IMR-90 (cell line): ENCODE results near the gene PCBP3. TPM values are rescaled to one million over a fixed set of nuclear protein-coding genes. Genes with fewer than 3 reads are reported as not detected.

ENCODE experiments used
- ATAC-seq: fragments of 200-7000 bp; cut with Tn5 transposase; 2 replicates; pipeline ENCODE4 v1.9.1; 2020; ENCODE audit warnings: low read depth, mild to moderate bottlenecking, moderate library complexity
- BruUV-seq: library from RNA; stranded (reverse); fragments of 400-500 nt; replicated peaks from 2 replicates; lab custom pipeline; 2021; lab: Mats Ljungman, UMichigan
- CTCF ChIA-PET: fragments of 300-600 bp; formaldehyde crosslinking; extraction: SDS; loops from one replicate; lab custom pipeline; 2021; ENCODE audit warnings: antibody characterized with exemption; lab: Yijun Ruan, JAX
- POLR2A ChIA-PET: fragments of 300-600 bp; sonication (Branson Sonifier 250); formaldehyde crosslinking; loops from one replicate; lab custom pipeline; 2022; ENCODE audit warnings: antibody characterized with exemption; ENCODE audit not compliant: unreplicated experiment; lab: Charles Lee
- DNase-seq: peaks from one replicate; pipeline ENCODE4 v3.0.0; 2013
- H2AFZ ChIP-seq: replicated peaks from 2 replicates; pipeline ENCODE3; 2013; ENCODE audit warnings: low read length, mild to moderate bottlenecking; ENCODE audit not compliant: poor library complexity
- H2AK5ac ChIP-seq: 2 replicates; pipeline ENCODE4 v1.6.1; 2013; ENCODE audit warnings: low read depth, low read length, inconsistent platforms
- H2AK9ac ChIP-seq: replicated peaks from 2 replicates; pipeline ENCODE3; 2013; ENCODE audit warnings: mild to moderate bottlenecking, low read depth, low read length, moderate library complexity; ENCODE audit not compliant: poor library complexity
- H2BK120ac ChIP-seq: 2 replicates; pipeline ENCODE4 v1.6.1; 2013; ENCODE audit warnings: low read depth, low read length, inconsistent platforms
- H2BK15ac ChIP-seq: 3 replicates; pipeline ENCODE4 v1.6.1; 2013; ENCODE audit warnings: low read depth, low read length, inconsistent platforms
- H2BK20ac ChIP-seq: 2 replicates; pipeline ENCODE4 v1.6.1; 2013; ENCODE audit warnings: low read depth, mild to moderate bottlenecking, inconsistent platforms, low read length, moderate library complexity
- H2BK5ac ChIP-seq: 2 replicates; pipeline ENCODE4 v1.6.1; 2013; ENCODE audit warnings: mild to moderate bottlenecking, low read depth, low read length, inconsistent platforms; ENCODE audit not compliant: poor library complexity, severe bottlenecking
- H3K14ac ChIP-seq: replicated peaks from 2 replicates; pipeline ENCODE4 v1.6.1; 2013; ENCODE audit warnings: low read depth, low read length, inconsistent platforms
- H3K18ac ChIP-seq: 2 replicates; pipeline ENCODE4 v1.6.1; 2013; ENCODE audit warnings: low read depth, low read length, control low read depth
- H3K23ac ChIP-seq: 2 replicates; pipeline ENCODE4 v1.6.1; 2013; ENCODE audit warnings: low read depth, low read length, inconsistent platforms
- H3K27ac ChIP-seq: 2 replicates; pipeline ENCODE4 v1.5.1; 2013; ENCODE audit warnings: mild to moderate bottlenecking, control low read depth, low read length; ENCODE audit not compliant: insufficient read depth
- H3K27me3 ChIP-seq: 2 replicates; pipeline ENCODE4 v1.6.1; 2013; ENCODE audit warnings: low read length; ENCODE audit not compliant: control insufficient read depth, insufficient read depth
- H3K36me3 ChIP-seq: 2 replicates; pipeline ENCODE4 v1.6.1; 2013; ENCODE audit warnings: low read length, mixed read lengths; ENCODE audit not compliant: control insufficient read depth, insufficient read depth
- H3K4ac ChIP-seq: 2 replicates; pipeline ENCODE4 v1.6.1; 2013; ENCODE audit warnings: low read depth, low read length, inconsistent platforms
- H3K4me1 ChIP-seq: 2 replicates; pipeline ENCODE4 v1.6.1; 2013; ENCODE audit warnings: low read length, mixed read lengths; ENCODE audit not compliant: control insufficient read depth, insufficient read depth
- H3K4me2 ChIP-seq: 2 replicates; pipeline ENCODE4 v1.6.1; 2013; ENCODE audit warnings: low read depth, mild to moderate bottlenecking, control low read depth, low read length, moderate library complexity
- H3K4me3 ChIP-seq: 2 replicates; pipeline ENCODE4 v1.5.1; 2013; ENCODE audit warnings: low read depth, mild to moderate bottlenecking, control low read depth, low read length, moderate library complexity; ENCODE audit not compliant: insufficient read depth
- H3K56ac ChIP-seq: 2 replicates; pipeline ENCODE4 v1.6.1; 2013; ENCODE audit warnings: low read length, inconsistent platforms; ENCODE audit not compliant: insufficient read depth; ENCODE audit errors: extremely low read depth
- H3K79me1 ChIP-seq, 2 experiments: 2 replicates each; pipeline ENCODE4 v1.6.1; 2013; ENCODE audit warnings: low read length in 2 of 2, inconsistent platforms in 1 of 2, low read depth in 1 of 2
- H3K9ac ChIP-seq: 2 replicates; pipeline ENCODE4 v1.6.1; 2013; ENCODE audit warnings: low read depth, low read length, control low read depth
- H3K9me1 ChIP-seq: 2 replicates; pipeline ENCODE4 v1.6.1; 2013; ENCODE audit warnings: low read length, inconsistent platforms; ENCODE audit not compliant: insufficient read depth
- H3K9me3 ChIP-seq: 2 replicates; pipeline ENCODE4 v1.6.1; 2013; ENCODE audit warnings: low read length; ENCODE audit not compliant: control insufficient read depth, insufficient read depth
- H4K20me1 ChIP-seq: 2 replicates; pipeline ENCODE4 v1.6.1; 2013; ENCODE audit warnings: low read length, inconsistent platforms; ENCODE audit not compliant: insufficient read depth
- H4K5ac ChIP-seq: 2 replicates; pipeline ENCODE4 v1.6.1; 2013; ENCODE audit warnings: mild to moderate bottlenecking, low read depth, low read length, control low read depth
- H4K8ac ChIP-seq, 2 experiments: 2 replicates each; pipeline ENCODE4 v1.6.1; 2013; ENCODE audit warnings: low read depth in 2 of 2, low read length in 2 of 2, control low read depth in 1 of 2, inconsistent platforms in 1 of 2
- H4K91ac ChIP-seq: 2 replicates; pipeline ENCODE4 v1.6.1; 2013; ENCODE audit warnings: low read depth, low read length, inconsistent platforms; ENCODE audit not compliant: insufficient read depth
- BHLHE40 ChIP-seq: fragments of 150-350 bp; IDR thresholded peaks from 2 replicates; pipeline ENCODE4 v1.6.1; 2016; ENCODE audit warnings: mild to moderate bottlenecking, low read depth, low read length
- CTCF ChIP-seq: conservative IDR thresholded peaks from 2 replicates; pipeline ENCODE4 v1.5.1; 2012; ENCODE audit warnings: mild to moderate bottlenecking, low read depth, low read length, improper control_type of control experiment
- ELK1 ChIP-seq: fragments of 150-350 bp; IDR thresholded peaks from 2 replicates; pipeline ENCODE4 v1.6.1; 2016; ENCODE audit warnings: low read depth, mild to moderate bottlenecking, low read length, moderate library complexity, borderline replicate concordance
- FOS ChIP-seq: fragments of 150-350 bp; IDR thresholded peaks from 2 replicates; pipeline ENCODE4 v1.6.1; 2016; ENCODE audit warnings: low read depth, low read length
- MAFK ChIP-seq: IDR thresholded peaks from 2 replicates; pipeline ENCODE4 v1.6.1; 2012; ENCODE audit warnings: low read depth, low read length, improper control_type of control experiment
- NFE2L2 ChIP-seq: fragments of 150-350 bp; IDR thresholded peaks from 2 replicates; pipeline ENCODE4 v1.6.1; 2016; ENCODE audit warnings: low read depth, mild to moderate bottlenecking, low read length
- POLR2A ChIP-seq: IDR thresholded peaks from 2 replicates; pipeline ENCODE4 v1.6.1; 2012; ENCODE audit warnings: mild to moderate bottlenecking, low read depth, low read length
- RAD21 ChIP-seq: IDR thresholded peaks from 2 replicates; pipeline ENCODE4 v1.6.1; 2012; ENCODE audit warnings: low read length, improper control_type of control experiment
- RCOR1 ChIP-seq: IDR thresholded peaks from 2 replicates; pipeline ENCODE4 v1.6.1; 2012; ENCODE audit warnings: mild to moderate bottlenecking, low read length, improper control_type of control experiment; ENCODE audit not compliant: insufficient replicate concordance
- RFX5 ChIP-seq: IDR thresholded peaks from 2 replicates; pipeline ENCODE4 v1.8.0; 2012; ENCODE audit warnings: low read depth, mild to moderate bottlenecking, low read length, moderate library complexity
- SMC3 ChIP-seq: fragments of 150-350 bp; IDR thresholded peaks from 2 replicates; pipeline ENCODE4 v1.6.1; 2016; ENCODE audit warnings: low read depth, mild to moderate bottlenecking, antibody characterized with exemption, low read length, moderate library complexity
- USF2 ChIP-seq: fragments of 150-350 bp; IDR thresholded peaks from 2 replicates; pipeline ENCODE4 v1.6.1; 2017; ENCODE audit warnings: mild to moderate bottlenecking, antibody characterized with exemption, low read length, low read depth
- WGBS, 2 experiments: methylation state at CpG; one replicate each; pipeline versions ENCODE4 v1.1.5 to v1.1.7; 2013; ENCODE audit warnings: missing lambda C conversion rate in 2 of 2; ENCODE audit not compliant: insufficient read length in 1 of 2; ENCODE audit errors: extremely low coverage in 2 of 2; 5-methylcytosine and 5-hydroxymethylcytosine counted together
- dilution Hi-C: fragments of 300-500 bp; cut with HindIII; formaldehyde crosslinking; loops from one replicate; pipeline ENCODE4 v1.14.3; 2018; ENCODE audit warnings: low sequenced_read_pairs; ENCODE audit not compliant: unreplicated experiment
- in situ Hi-C: fragments of 300-500 bp; cut with MboI; formaldehyde crosslinking; loops from 3 replicates; pipeline ENCODE4 v1.14.3; 2019; ENCODE audit warnings: low sequenced_read_pairs, inconsistent platforms, mixed read lengths
- intact Hi-C: fragments of 100-400 bp; cut with micrococcal nuclease; formaldehyde crosslinking; loops from 2 replicates; pipeline ENCODE4 v1.10.0; 2022
- polyA plus RNA-seq, 3 experiments: library from polyadenylated mRNA; depleted of rRNA; stranded (reverse); fragments of >200 nt; gene quantifications; 2 replicates each; pipeline ENCODE4 v1.2.3, GENCODE V29; 2012; ENCODE audit warnings: low replicate concordance in 1 of 3
- total RNA-seq: library from RNA; depleted of rRNA; stranded (reverse); fragments of >200 nt; gene quantifications from 2 replicates; pipeline ENCODE4 v1.2.3, GENCODE V29; 2012

Gene PCBP3
- total and polyA plus RNA-seq, 2 of the 4 experiments (the other 2 are of a cell fraction): 2.9 to 3.9 TPM

- Histone ChIP-seq H3K79me1 (peaks cover 0 to 7% of the 10 kb centered on the region in 2 experiments; a peak in 2 of 4 replicates), H3K4ac (peak overlapping the region; percentile 58), H4K91ac (peak overlapping the region; percentile 57; the same call in 1 of the 2 replicates), H2BK120ac (peak overlapping the region; percentile 97), H2AK9ac (no peak overlapping the region), H3K4me3 (no peak overlapping the region), H2BK20ac (peak overlapping the region; percentile 46; the same call in 1 of the 2 replicates), H2BK15ac (peak overlapping the region; percentile 45; the same call in 1 of the 3 replicates), H2AK5ac (peak overlapping the region; percentile 50; the same call in 1 of the 2 replicates), H4K5ac (no peak overlapping the region; the same call in 1 of the 2 replicates), H3K56ac (no peak overlapping the region), H3K14ac (peak overlapping the region; percentile 14; the same call in 1 of the 2 replicates), H4K8ac (no peak overlapping the region; a peak in 1 of 4 replicates), H3K4me2 (no peak overlapping the region), H3K18ac (no peak overlapping the region), H3K4me1 (peaks cover 13% of the 10 kb centered on the region), H2BK5ac (peak overlapping the region; percentile 97), H3K9me1 (peaks cover 30% of the 10 kb centered on the region), H3K27ac (no peak overlapping the region), H4K20me1 (no peaks in the 10 kb centered on the region), H3K9me3 (no peaks in the 10 kb centered on the region), H3K23ac (no peak overlapping the region), H3K36me3 (no peaks in the 10 kb centered on the region), H3K27me3 (no peaks in the 10 kb centered on the region), H3K9ac (no peak overlapping the region), H2AFZ (no peak overlapping the region)
- intact Hi-C loops: no loop called here
- TF ChIP-seq ELK1 (no peak), USF2 (no peak), NFE2L2 (no peak), SMC3 (no peak), RCOR1 (no peak), MAFK (no peak), POLR2A (no peak), CTCF (no peak), RFX5 (no peak), FOS (no peak), RAD21 (no peak), BHLHE40 (no peak)
- dilution Hi-C loops: no loop called here
- in situ Hi-C loops: no loop called here
- 87% methylated on average over 4 of the region's 9 CpGs; no CpG with 5 or more reads in 1 of the 2 experiments for WGBS, 2 experiments
- ChIA-PET POLR2A (no interaction called here), CTCF (interaction anchor here (0.6 kb wide), 1 partner anchor 45 kb away, joined by 3 read pairs; no protein-coding TSS in a partner anchor)
- ATAC-seq: no peak
- DNase-seq: no peak
- BruUV-seq: no TSS peak
These were observed 219.2 kb downstream of the PCBP3 start for GRCh38 chr21:45862543-45863207.
